ENCODE data around the gene FAM237A.

- no peak for TF ChIP-seq CTCF (IDR thresholded peaks at IDR 0.05)
- no peak for TF ChIP-seq POLR2AphosphoS5 (IDR thresholded peaks at IDR 0.05)
Measured at GRCh38 chr2:206642075-206643025, at the start of gene FAM237A.
